Nephron (organoid): ENCODE measurements around the gene RTEL1.
"Not testable (repeated sequence)": the region's sequence is repeated elsewhere in the genome, so short reads cannot be mapped to it uniquely, and the experiment has no call there.

Source experiments
- H3K27ac Mint-ChIP-seq, 3 experiments: 2 replicates each; pipeline ENCODE4 v1.8.0; 2020; ENCODE audit warnings: mixed read lengths in 3 of 3, mild to moderate bottlenecking in 2 of 3, moderate library complexity in 1 of 3
- H3K27me3 Mint-ChIP-seq: 2 replicates; pipeline ENCODE4 v1.8.0; 2021; ENCODE audit warnings: low read depth, mild to moderate bottlenecking, moderate library complexity, mixed read lengths
- H3K36me3 Mint-ChIP-seq: 2 replicates; pipeline ENCODE4 v1.8.0; 2020; ENCODE audit warnings: low read depth, mixed read lengths
- H3K4me1 Mint-ChIP-seq: 2 replicates; pipeline ENCODE4 v1.8.0; 2020; ENCODE audit warnings: mixed read lengths
- H3K4me3 Mint-ChIP-seq, 3 experiments: 2 replicates each; pipeline ENCODE4 v1.8.0; 2020; ENCODE audit warnings: mild to moderate bottlenecking in 3 of 3, mixed read lengths in 3 of 3, moderate library complexity in 2 of 3
- H3K9me3 Mint-ChIP-seq: 2 replicates; pipeline ENCODE4 v1.8.0; 2020; ENCODE audit warnings: mixed read lengths
- CTCF ChIP-seq, 3 experiments: fragments of 200-600 bp; sonication (generic); IDR thresholded peaks; one replicate each; pipeline ENCODE4 v1.5.0; 2021; ENCODE audit warnings: antibody characterized with exemption in 3 of 3; ENCODE audit not compliant: unreplicated experiment in 3 of 3

The RTEL1 gene

GRCh38 chr20:63633732-63634131, 24.4 kb upstream of the RTEL1 start:
- Mint-ChIP-seq H3K4me3 (no peak overlapping the region), H3K27me3 (peaks cover 4% of the 10 kb centered on the region), H3K27ac (no peak overlapping the region), H3K9me3 (no peaks in the 10 kb centered on the region), H3K4me1 (peaks cover 7% of the 10 kb centered on the region), H3K36me3 (no peaks in the 10 kb centered on the region)
- TF ChIP-seq CTCF (IDR thresholded peaks at IDR 0.05; ENCODE audit: unreplicated experiment in 3 of 3) = no peak

GRCh38 chr20:63635431-63636141, 22.5 kb upstream of the RTEL1 start:
- no peak overlapping the region for H3K4me3 Mint-ChIP-seq
- TF ChIP-seq CTCF (IDR thresholded peaks at IDR 0.05; ENCODE audit: unreplicated experiment in 3 of 3) = no peak

GRCh38 chr20:63636752-63637628, 21.1 kb upstream of the RTEL1 start:
- no peak for TF ChIP-seq CTCF (IDR thresholded peaks at IDR 0.05; ENCODE audit: unreplicated experiment in 3 of 3)
- Mint-ChIP-seq H3K4me1 (no peaks in the 10 kb centered on the region), H3K36me3 (no peaks in the 10 kb centered on the region), H3K4me3 (no peak overlapping the region), H3K27ac (no peak overlapping the region), H3K9me3 (no peaks in the 10 kb centered on the region), H3K27me3 (peaks cover 4% of the 10 kb centered on the region)

More at GRCh38 chr20:63635431-63636141, 22.5 kb upstream of the RTEL1 start:
- Mint-ChIP-seq H3K36me3 (no peaks in the 10 kb centered on the region), H3K4me1 (no peaks in the 10 kb centered on the region), H3K27me3 (peaks cover 4% of the 10 kb centered on the region), H3K9me3 (no peaks in the 10 kb centered on the region), H3K27ac (no peak overlapping the region)

- TF ChIP-seq CTCF (IDR thresholded peaks at IDR 0.05; ENCODE audit: unreplicated experiment in 3 of 3) = no peak
- Mint-ChIP-seq H3K27me3 (peaks cover 11% of the 10 kb centered on the region), H3K9me3 (no peaks in the 10 kb centered on the region), H3K36me3 (no peaks in the 10 kb centered on the region), H3K4me1 (no peaks in the 10 kb centered on the region), H3K27ac (no peak overlapping the region), H3K4me3 (no peak overlapping the region)
Measured at GRCh38 chr20:63639093-63639975, 18.8 kb upstream of the RTEL1 start.

- Mint-ChIP-seq H3K4me3 (no peak overlapping the region), H3K36me3 (no peaks in the 10 kb centered on the region), H3K27ac (no peak overlapping the region), H3K9me3 (no peaks in the 10 kb centered on the region), H3K4me1 (no peaks in the 10 kb centered on the region), H3K27me3 (peaks cover 11% of the 10 kb centered on the region)
- no peak for TF ChIP-seq CTCF (IDR thresholded peaks at IDR 0.05; ENCODE audit: unreplicated experiment in 3 of 3)
Measured at GRCh38 chr20:63640086-63640485, 18.0 kb upstream of the RTEL1 start.

- H3K36me3 Mint-ChIP-seq, H3K9me3 Mint-ChIP-seq, H3K4me3 Mint-ChIP-seq, H3K27ac Mint-ChIP-seq, H3K4me1 Mint-ChIP-seq: not testable (repeated sequence)
- peaks cover 11% of the 10 kb centered on the region for H3K27me3 Mint-ChIP-seq
Measured at GRCh38 chr20:63640686-63641085, 17.4 kb upstream of the RTEL1 start.
